H1 (cell line): ENCODE data around the gene TMEM14C. TPM values are rescaled to one million over a fixed set of nuclear protein-coding genes. Genes with fewer than 3 reads are reported as not detected.

Experiments
- BACH1 ChIP-seq: IDR thresholded peaks from 2 replicates; pipeline ENCODE4 v1.6.1; 2012; ENCODE audit warnings: low read length, improper control_type of control experiment
- BRCA1 ChIP-seq: IDR thresholded peaks from 2 replicates; pipeline ENCODE4 v1.6.1; 2012; ENCODE audit warnings: low read depth, low read length, improper control_type of control experiment
- TBP ChIP-seq: IDR thresholded peaks from 2 replicates; pipeline ENCODE4 v1.6.1; 2011; ENCODE audit warnings: low read depth, low read length, improper control_type of control experiment
- YY1 ChIP-seq: IDR thresholded peaks from 2 replicates; pipeline ENCODE4 v1.6.1; 2011; ENCODE audit warnings: low read depth, mild to moderate bottlenecking, low read length
- polyA plus RNA-seq, 7 experiments: library from polyadenylated mRNA; depleted of rRNA in 3 of 7; stranded (reverse) in 5 of 7; unstranded in 2 of 7; fragments of >200 nt in 5 of 7; fragments of 200-250 nt in 2 of 7; gene quantifications; 1 replicate in 5 of 7; 2 replicates in 1 of 7; 4 replicates in 1 of 7; pipeline versions ENCODE4 v1.2.1 to v1.2.3, GENCODE V29; 2011 to 2013; ENCODE audit warnings: missing spikeins in 2 of 7, mixed read lengths in 2 of 7
- total RNA-seq: library from RNA; stranded (reverse); fragmentation: NEBNext Ultra II Directional; extraction: Animal tissue kit (Norgen Biotek cat#: 25700); gene quantifications from 2 replicates; pipeline ENCODE4 v1.2.1, GENCODE V29; 2021
- TF ChIP-seq, protein P1 (sequence below): IDR thresholded peaks from 2 replicates; pipeline ENCODE4 v1.6.1; 2011; ENCODE audit warnings: low read depth, mild to moderate bottlenecking, low read length; ENCODE audit not compliant: insufficient read depth

Gene TMEM14C
- total and polyA plus RNA-seq, 2 of the 8 experiments (the other 6 are each of a cell fraction or from before 2014, with no cell fraction given), result 116 to 157 TPM

DNA sequence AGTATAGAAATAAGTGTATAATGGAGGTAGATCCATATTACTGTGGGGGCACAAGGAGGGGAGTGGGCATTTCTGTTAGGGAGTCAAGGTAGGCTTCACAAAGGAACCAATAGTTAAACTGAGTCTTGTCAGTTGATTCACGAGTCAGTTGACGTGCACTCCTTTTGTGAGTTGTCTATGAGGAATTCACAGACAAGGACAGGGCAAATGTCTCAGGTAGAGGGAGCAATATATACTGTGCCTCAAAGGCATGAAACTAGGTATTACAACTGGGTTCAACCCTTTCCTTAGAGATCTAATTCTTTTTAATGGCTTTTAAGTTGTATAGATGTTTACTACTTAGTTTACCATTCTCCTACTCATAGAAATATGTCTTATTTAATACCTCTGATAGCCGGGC, 11.0 kb downstream of the TMEM14C start (continued):
- TF ChIP-seq, protein P1, sequence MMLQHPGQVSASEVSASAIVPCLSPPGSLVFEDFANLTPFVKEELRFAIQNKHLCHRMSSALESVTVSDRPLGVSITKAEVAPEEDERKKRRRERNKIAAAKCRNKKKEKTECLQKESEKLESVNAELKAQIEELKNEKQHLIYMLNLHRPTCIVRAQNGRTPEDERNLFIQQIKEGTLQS, result no peak
- TF ChIP-seq BRCA1, result no peak
- TF ChIP-seq TBP, result no peak
- TF ChIP-seq YY1, result no peak
- no peak for TF ChIP-seq BACH1
